ENCODE measurements around the gene ANKS1A. TPM values are rescaled to one million over a fixed set of nuclear protein-coding genes. Genes with fewer than 3 reads are reported as not detected.

ANKS1A gene
- polyA plus RNA-seq, 2 of the 4 experiments (the other 2 are of a cell fraction): 3.6 to 5.9 TPM

GRCh38 chr6:34914358-34914757 lies 25.3 kb downstream of the ANKS1A start:
- WGBS (ENCODE audit: missing lambda C conversion rate): 83% methylated on average over 4 of the region's 4 CpGs
- FAIRE-seq: no peak

GRCh38 chr6:34916348-34916967 lies 27.4 kb downstream of the ANKS1A start:
- ChIA-PET CTCF (no interaction called here), POLR2A (no interaction called here)
- Histone ChIP-seq H3K4me1 (no peaks in the 10 kb centered on the region), H3K4me2 (no peak overlapping the region), H3K27ac (no peak overlapping the region), H3K4me3 (no peak overlapping the region), H3K9me3 (no peaks in the 10 kb centered on the region)
- TF ChIP-seq NFE2L2 (conservative IDR thresholded peaks at IDR 0.05; ENCODE audit: low read length): no peak
- no peak for TF ChIP-seq FOSB (CRISPR knock-in tag; IDR thresholded peaks at IDR 0.05)
- no peak for TF ChIP-seq REST (IDR thresholded peaks at IDR 0.05)
- TF ChIP-seq HDAC2 (IDR thresholded peaks at IDR 0.05): no peak
- TF ChIP-seq BCL3 (IDR thresholded peaks at IDR 0.05): no peak
- TF ChIP-seq EP300 (IDR thresholded peaks at IDR 0.05): no peak
- no peak for TF ChIP-seq RFX5 (IDR thresholded peaks at IDR 0.05)
- TF ChIP-seq SREBF2 (IDR thresholded peaks at IDR 0.05): no peak
- DNase-seq (ENCODE audit: low read depth in 1 of 2, low spot score in 1 of 2): no peak
- FAIRE-seq: no peak
- WGBS (ENCODE audit: missing lambda C conversion rate): 92% methylated on average over 4 of the region's 4 CpGs
- ATAC-seq: no peak

More at GRCh38 chr6:34914358-34914757, 25.3 kb downstream of the ANKS1A start:
- ATAC-seq: no peak
- CTCF ChIA-PET: no interaction called here
- Histone ChIP-seq H3K4me3 (no peak overlapping the region), H3K4me1 (no peaks in the 10 kb centered on the region), H3K4me2 (no peak overlapping the region), H3K27ac (no peak overlapping the region), H3K9me3 (no peaks in the 10 kb centered on the region)
- POLR2A ChIA-PET: no interaction called here
- TF ChIP-seq MYC (IDR thresholded peaks at IDR 0.05; ENCODE audit: borderline replicate concordance, low read length): no peak
- TF ChIP-seq EHMT2 (IDR thresholded peaks at IDR 0.05; ENCODE audit: low read depth): no peak
- TF ChIP-seq RARB (CRISPR knock-in tag; IDR thresholded peaks at IDR 0.05): no peak
- TF ChIP-seq MAZ (IDR thresholded peaks at IDR 0.05; ENCODE audit: borderline replicate concordance, low read depth, low read length): no peak
- TF ChIP-seq CBX8 (IDR thresholded peaks at IDR 0.05): no peak
- no peak for TF ChIP-seq NR3C1 (IDR thresholded peaks at IDR 0.05)
- TF ChIP-seq MAFK (IDR thresholded peaks at IDR 0.05; ENCODE audit: partially characterized antibody): no peak
- TF ChIP-seq CTCF (IDR thresholded peaks at IDR 0.05): no peak
- TF ChIP-seq ZSCAN20 (CRISPR knock-in tag; IDR thresholded peaks at IDR 0.05): no peak
- no peak for TF ChIP-seq TFCP2L1 (CRISPR knock-in tag; IDR thresholded peaks at IDR 0.05)
- TF ChIP-seq ZFP36 (IDR thresholded peaks at IDR 0.05; ENCODE audit: borderline replicate concordance, partially characterized antibody): no peak
- no peak for TF ChIP-seq REST (IDR thresholded peaks at IDR 0.05)
- no peak for DNase-seq (ENCODE audit: low read depth in 1 of 2, low spot score in 1 of 2)

Measured in A549 (cell line).